ENCODE measurements around the gene KRT72. TPM values are rescaled to one million over a fixed set of nuclear protein-coding genes. Genes with fewer than 3 reads are reported as not detected.

Gene KRT72
- total RNA-seq, 1 experiment from 2014 or later = 0.17 TPM

DNA sequence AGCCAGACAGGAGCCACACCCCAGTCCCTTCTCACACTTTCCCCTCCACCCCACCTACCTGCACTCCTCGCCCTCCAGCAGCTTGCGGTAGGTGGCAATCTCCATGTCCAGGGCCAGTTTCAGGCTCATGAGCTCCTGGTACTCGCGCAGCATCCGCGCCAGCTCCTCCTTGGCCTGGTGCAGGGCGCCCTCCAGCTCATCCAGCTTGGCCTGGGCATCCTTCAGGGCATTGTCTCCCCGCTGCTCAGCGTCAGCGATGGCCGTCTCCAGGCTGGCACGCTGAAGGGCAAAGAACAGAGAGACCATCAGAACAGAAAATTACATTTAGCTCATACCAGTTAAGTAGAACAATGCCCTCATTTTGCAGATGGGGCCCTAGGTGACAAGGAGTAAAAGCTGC, 33.2 kb downstream of the KRT72 start:
- H3K27ac ChIP-seq (ENCODE audit: low read depth, low read length) = no peak overlapping the region
- H3K4me2 ChIP-seq (ENCODE audit: low read length) = no peak overlapping the region
- H3K9me3 ChIP-seq (ENCODE audit: control insufficient read depth in 1 of 2, insufficient read depth in 1 of 2, low read depth in 1 of 2, low read length in 2 of 2) = no peaks in the 10 kb centered on the region
- no peaks in the 10 kb centered on the region for H3K36me3 ChIP-seq (ENCODE audit: control insufficient read depth in 1 of 2, insufficient read depth in 2 of 2, low read length in 2 of 2)
- H3K79me2 ChIP-seq (ENCODE audit: insufficient read depth, low read length) = no peaks in the 10 kb centered on the region
- ChIA-PET CTCF (no interaction called here), RAD21 (ENCODE audit: low non-redundant PET in 1 of 2, low total read pairs in 2 of 2, uncharacterized antibody in 2 of 2, unreplicated experiment in 2 of 2) (no interaction called here), POLR2A (no interaction called here)
- H3K4me3 ChIP-seq (replicated peaks in 1 of 2; ENCODE audit: low read depth in 1 of 2, low read length in 2 of 2) = no peak overlapping the region
- no peaks in the 10 kb centered on the region for H4K20me1 ChIP-seq (ENCODE audit: insufficient read depth)
- intact Hi-C loops (cut with micrococcal nuclease) = no loop called here
- H3K9me2 ChIP-seq (ENCODE audit: insufficient read depth) = no peaks in the 10 kb centered on the region
- ATAC-seq (no peak), DNase-seq (ENCODE audit: low read depth, low spot score) (no peak)
- TF ChIP-seq CEBPB (IDR thresholded peaks at IDR 0.05; ENCODE audit: low read depth) (no peak), POLR2A (IDR thresholded peaks at IDR 0.05; ENCODE audit: borderline replicate concordance, extremely low read depth, insufficient read depth, insufficient read length) (no peak), ELF1 (IDR thresholded peaks at IDR 0.05; ENCODE audit: borderline replicate concordance, low read depth) (no peak), CBX3 (IDR thresholded peaks at IDR 0.05; ENCODE audit: low read depth) (no peak), EZH2 (IDR thresholded peaks at IDR 0.05) (no peak), EGR1 (IDR thresholded peaks at IDR 0.05; ENCODE audit: low read depth) (no peak), TCF7L2 (IDR thresholded peaks at IDR 0.05; ENCODE audit: borderline replicate concordance, extremely low read depth, insufficient read depth, insufficient read length) (no peak), SP1 (IDR thresholded peaks at IDR 0.05; ENCODE audit: low read depth) (no peak), EZH2phosphoT487 (IDR thresholded peaks at IDR 0.05; ENCODE audit: borderline replicate concordance) (no peak), SRF (IDR thresholded peaks at IDR 0.05; ENCODE audit: low read depth) (no peak), FOSL1 (IDR thresholded peaks at IDR 0.05; ENCODE audit: low read depth) (no peak), POLR2AphosphoS5 (IDR thresholded peaks at IDR 0.05; ENCODE audit: low read depth, low read length) (no peak), ZNF274 (IDR thresholded peaks at IDR 0.05; ENCODE audit: low read depth, low read length) (no peak), SIN3A (IDR thresholded peaks at IDR 0.05; ENCODE audit: low read depth) (no peak)
- TF ChIP-seq, protein P1, sequence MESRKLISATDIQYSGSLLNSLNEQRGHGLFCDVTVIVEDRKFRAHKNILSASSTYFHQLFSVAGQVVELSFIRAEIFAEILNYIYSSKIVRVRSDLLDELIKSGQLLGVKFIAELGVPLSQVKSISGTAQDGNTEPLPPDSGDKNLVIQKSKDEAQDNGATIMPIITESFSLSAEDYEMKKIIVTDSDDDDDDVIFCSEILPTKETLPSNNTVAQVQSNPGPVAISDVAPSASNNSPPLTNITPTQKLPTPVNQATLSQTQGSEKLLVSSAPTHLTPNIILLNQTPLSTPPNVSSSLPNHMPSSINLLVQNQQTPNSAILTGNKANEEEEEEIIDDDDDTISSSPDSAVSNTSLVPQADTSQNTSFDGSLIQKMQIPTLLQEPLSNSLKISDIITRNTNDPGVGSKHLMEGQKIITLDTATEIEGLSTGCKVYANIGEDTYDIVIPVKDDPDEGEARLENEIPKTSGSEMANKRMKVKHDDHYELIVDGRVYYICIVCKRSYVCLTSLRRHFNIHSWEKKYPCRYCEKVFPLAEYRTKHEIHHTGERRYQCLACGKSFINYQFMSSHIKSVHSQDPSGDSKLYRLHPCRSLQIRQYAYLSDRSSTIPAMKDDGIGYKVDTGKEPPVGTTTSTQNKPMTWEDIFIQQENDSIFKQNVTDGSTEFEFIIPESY (IDR thresholded peaks at IDR 0.05; ENCODE audit: extremely low read depth, insufficient replicate concordance, low read length) = no peak
- TF ChIP-seq, protein P2, sequence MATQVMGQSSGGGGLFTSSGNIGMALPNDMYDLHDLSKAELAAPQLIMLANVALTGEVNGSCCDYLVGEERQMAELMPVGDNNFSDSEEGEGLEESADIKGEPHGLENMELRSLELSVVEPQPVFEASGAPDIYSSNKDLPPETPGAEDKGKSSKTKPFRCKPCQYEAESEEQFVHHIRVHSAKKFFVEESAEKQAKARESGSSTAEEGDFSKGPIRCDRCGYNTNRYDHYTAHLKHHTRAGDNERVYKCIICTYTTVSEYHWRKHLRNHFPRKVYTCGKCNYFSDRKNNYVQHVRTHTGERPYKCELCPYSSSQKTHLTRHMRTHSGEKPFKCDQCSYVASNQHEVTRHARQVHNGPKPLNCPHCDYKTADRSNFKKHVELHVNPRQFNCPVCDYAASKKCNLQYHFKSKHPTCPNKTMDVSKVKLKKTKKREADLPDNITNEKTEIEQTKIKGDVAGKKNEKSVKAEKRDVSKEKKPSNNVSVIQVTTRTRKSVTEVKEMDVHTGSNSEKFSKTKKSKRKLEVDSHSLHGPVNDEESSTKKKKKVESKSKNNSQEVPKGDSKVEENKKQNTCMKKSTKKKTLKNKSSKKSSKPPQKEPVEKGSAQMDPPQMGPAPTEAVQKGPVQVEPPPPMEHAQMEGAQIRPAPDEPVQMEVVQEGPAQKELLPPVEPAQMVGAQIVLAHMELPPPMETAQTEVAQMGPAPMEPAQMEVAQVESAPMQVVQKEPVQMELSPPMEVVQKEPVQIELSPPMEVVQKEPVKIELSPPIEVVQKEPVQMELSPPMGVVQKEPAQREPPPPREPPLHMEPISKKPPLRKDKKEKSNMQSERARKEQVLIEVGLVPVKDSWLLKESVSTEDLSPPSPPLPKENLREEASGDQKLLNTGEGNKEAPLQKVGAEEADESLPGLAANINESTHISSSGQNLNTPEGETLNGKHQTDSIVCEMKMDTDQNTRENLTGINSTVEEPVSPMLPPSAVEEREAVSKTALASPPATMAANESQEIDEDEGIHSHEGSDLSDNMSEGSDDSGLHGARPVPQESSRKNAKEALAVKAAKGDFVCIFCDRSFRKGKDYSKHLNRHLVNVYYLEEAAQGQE (IDR thresholded peaks at IDR 0.05; ENCODE audit: low read depth) = no peak
- TF ChIP-seq, protein P3, sequence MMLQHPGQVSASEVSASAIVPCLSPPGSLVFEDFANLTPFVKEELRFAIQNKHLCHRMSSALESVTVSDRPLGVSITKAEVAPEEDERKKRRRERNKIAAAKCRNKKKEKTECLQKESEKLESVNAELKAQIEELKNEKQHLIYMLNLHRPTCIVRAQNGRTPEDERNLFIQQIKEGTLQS (IDR thresholded peaks at IDR 0.05) = no peak
- TF ChIP-seq, protein P4, sequence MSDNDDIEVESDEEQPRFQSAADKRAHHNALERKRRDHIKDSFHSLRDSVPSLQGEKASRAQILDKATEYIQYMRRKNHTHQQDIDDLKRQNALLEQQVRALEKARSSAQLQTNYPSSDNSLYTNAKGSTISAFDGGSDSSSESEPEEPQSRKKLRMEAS (IDR thresholded peaks at IDR 0.05) = no peak
- H3K4me1 ChIP-seq (ENCODE audit: control insufficient read depth in 1 of 2, insufficient read depth in 2 of 2, low read length in 2 of 2) = no peaks in the 10 kb centered on the region
- no peak overlapping the region for H2AFZ ChIP-seq (ENCODE audit: low read depth, low read length, poor library complexity, severe bottlenecking)
- BruUV-seq (replicated peaks) = no TSS peak
- no peak overlapping the region for H3K9ac ChIP-seq (ENCODE audit: low read length)
- H3K27me3 ChIP-seq (ENCODE audit: insufficient read depth, low read length) = no peaks in the 10 kb centered on the region

All from HCT116 (cell line).